SU-DHL-6 (cell line): ENCODE data around the gene NCKAP5.

Experiments
- H2AFZ ChIP-seq: fragments of 200-600 bp; sonication (generic); 2 replicates; pipeline ENCODE4 v1.6.1; 2014; ENCODE audit warnings: low read depth, mild to moderate bottlenecking, moderate library complexity, mixed read lengths, antibody characterized with exemption, low read length; ENCODE audit not compliant: severe bottlenecking
- H3F3A ChIP-seq: fragments of 200-600 bp; shearing (Covaris generic); 2 replicates; pipeline ENCODE4 v1.6.0; 2016; ENCODE audit warnings: antibody characterized with exemption, mild to moderate bottlenecking; ENCODE audit not compliant: insufficient read depth
- H3K27ac ChIP-seq: fragments of 200-600 bp; sonication (generic); 2 replicates; pipeline ENCODE4 v1.5.1; 2016; ENCODE audit warnings: low read depth, mild to moderate bottlenecking, low read length, moderate library complexity, mixed read lengths
- H3K27me3 ChIP-seq: fragments of 200-600 bp; sonication (generic), shearing (Covaris generic); 2 replicates; pipeline ENCODE4 v1.6.0; 2014; ENCODE audit warnings: mild to moderate bottlenecking, low read length
- H3K36me3 ChIP-seq: fragments of 200-600 bp; sonication (generic); 2 replicates; pipeline ENCODE4 v1.6.1; 2014; ENCODE audit warnings: mild to moderate bottlenecking, low read length, mixed read lengths
- H3K4me2 ChIP-seq: fragments of 300-600, 200-600 bp; shearing (Covaris generic), sonication (generic); 2 replicates; pipeline ENCODE4 v1.6.0; 2014; ENCODE audit warnings: low read length, low read depth, mild to moderate bottlenecking; ENCODE audit not compliant: poor library complexity, severe bottlenecking
- H3K4me3 ChIP-seq: fragments of 200-600 bp; sonication (generic); 2 replicates; pipeline ENCODE4 v1.5.1; 2014; ENCODE audit warnings: antibody characterized with exemption, low read length, mild to moderate bottlenecking, mixed read lengths; ENCODE audit not compliant: insufficient read depth, poor library complexity, severe bottlenecking
- H3K79me2 ChIP-seq: fragments of 200-600 bp; sonication (generic); 2 replicates; pipeline ENCODE4 v1.6.1; 2014; ENCODE audit warnings: mild to moderate bottlenecking, low read length, moderate library complexity; ENCODE audit not compliant: insufficient read depth
- H3K9ac ChIP-seq: fragments of 200-600 bp; sonication (generic); 2 replicates; pipeline ENCODE4 v1.7.0; 2014; ENCODE audit warnings: mild to moderate bottlenecking, low read length
- H3K9me2 ChIP-seq: fragments of 200-600 bp; sonication (generic); replicated peaks from 2 replicates; pipeline ENCODE4 v1.6.1; 2014; ENCODE audit warnings: low read length; ENCODE audit not compliant: insufficient read depth
- H3K9me3 ChIP-seq: fragments of 200-600 bp; sonication (generic); 2 replicates; pipeline ENCODE4 v1.6.1; 2014; ENCODE audit warnings: low read length, mixed read lengths; ENCODE audit not compliant: insufficient read depth
- H4K20me1 ChIP-seq: fragments of 200-600 bp; sonication (generic); 2 replicates; pipeline ENCODE4 v1.6.1; 2014; ENCODE audit warnings: low read depth, mild to moderate bottlenecking, antibody characterized with exemption, low read length, moderate library complexity, mixed read lengths
- EZH2phosphoT487 ChIP-seq: fragments of 200-600 bp; sonication (generic), shearing (Covaris generic); conservative IDR thresholded peaks from 2 replicates; pipeline ENCODE4 v1.6.1; 2018; ENCODE audit warnings: mild to moderate bottlenecking, antibody characterized with exemption, low read length, moderate library complexity, mixed read lengths
- TF ChIP-seq, protein P1 (sequence below): fragments of 200-600 bp; sonication (generic); IDR thresholded peaks from one replicate; pipeline ENCODE4 v1.5.1; 2017; ENCODE audit warnings: antibody characterized with exemption, mild to moderate bottlenecking, low read length, moderate library complexity; ENCODE audit not compliant: insufficient read depth, poor library complexity, severe bottlenecking

The NCKAP5 gene

DNA sequence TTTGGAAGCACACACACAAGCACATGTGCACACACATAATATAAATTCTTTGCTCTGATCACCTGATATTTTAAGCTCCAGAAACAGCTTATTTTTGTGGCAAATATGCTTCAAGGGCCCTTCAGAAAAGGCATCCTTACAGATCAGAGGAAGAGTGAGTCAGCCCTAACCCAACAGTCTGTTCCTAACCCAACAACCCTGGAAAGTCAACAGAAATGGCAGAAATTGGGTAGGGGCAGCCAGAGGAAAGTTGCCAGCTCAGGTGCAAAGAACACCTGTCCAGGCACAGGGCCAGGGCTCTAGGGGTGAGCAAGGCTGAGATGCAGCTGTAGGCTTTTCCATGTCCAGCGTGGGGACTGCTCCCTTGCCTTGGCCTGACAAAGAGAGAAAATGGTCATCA is 6.4 kb upstream of the NCKAP5 start:
- H3K9me2 ChIP-seq: no peaks in the 10 kb centered on the region
- no peaks in the 10 kb centered on the region for H3K9me3 ChIP-seq
- no peak overlapping the region for H3K9ac ChIP-seq
- no peaks in the 10 kb centered on the region for H3K79me2 ChIP-seq
- H4K20me1 ChIP-seq: no peaks in the 10 kb centered on the region
- H3F3A ChIP-seq: no peaks in the 10 kb centered on the region
- no peak overlapping the region for H3K4me3 ChIP-seq
- H3K4me2 ChIP-seq: no peak overlapping the region
- H3K27me3 ChIP-seq: no peaks in the 10 kb centered on the region
- TF ChIP-seq, protein P1, sequence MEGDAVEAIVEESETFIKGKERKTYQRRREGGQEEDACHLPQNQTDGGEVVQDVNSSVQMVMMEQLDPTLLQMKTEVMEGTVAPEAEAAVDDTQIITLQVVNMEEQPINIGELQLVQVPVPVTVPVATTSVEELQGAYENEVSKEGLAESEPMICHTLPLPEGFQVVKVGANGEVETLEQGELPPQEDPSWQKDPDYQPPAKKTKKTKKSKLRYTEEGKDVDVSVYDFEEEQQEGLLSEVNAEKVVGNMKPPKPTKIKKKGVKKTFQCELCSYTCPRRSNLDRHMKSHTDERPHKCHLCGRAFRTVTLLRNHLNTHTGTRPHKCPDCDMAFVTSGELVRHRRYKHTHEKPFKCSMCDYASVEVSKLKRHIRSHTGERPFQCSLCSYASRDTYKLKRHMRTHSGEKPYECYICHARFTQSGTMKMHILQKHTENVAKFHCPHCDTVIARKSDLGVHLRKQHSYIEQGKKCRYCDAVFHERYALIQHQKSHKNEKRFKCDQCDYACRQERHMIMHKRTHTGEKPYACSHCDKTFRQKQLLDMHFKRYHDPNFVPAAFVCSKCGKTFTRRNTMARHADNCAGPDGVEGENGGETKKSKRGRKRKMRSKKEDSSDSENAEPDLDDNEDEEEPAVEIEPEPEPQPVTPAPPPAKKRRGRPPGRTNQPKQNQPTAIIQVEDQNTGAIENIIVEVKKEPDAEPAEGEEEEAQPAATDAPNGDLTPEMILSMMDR: no peak
- no peak for TF ChIP-seq EZH2phosphoT487
- H3K36me3 ChIP-seq: no peaks in the 10 kb centered on the region
- H2AFZ ChIP-seq: no peak overlapping the region
- H3K27ac ChIP-seq: no peak overlapping the region

DNA sequence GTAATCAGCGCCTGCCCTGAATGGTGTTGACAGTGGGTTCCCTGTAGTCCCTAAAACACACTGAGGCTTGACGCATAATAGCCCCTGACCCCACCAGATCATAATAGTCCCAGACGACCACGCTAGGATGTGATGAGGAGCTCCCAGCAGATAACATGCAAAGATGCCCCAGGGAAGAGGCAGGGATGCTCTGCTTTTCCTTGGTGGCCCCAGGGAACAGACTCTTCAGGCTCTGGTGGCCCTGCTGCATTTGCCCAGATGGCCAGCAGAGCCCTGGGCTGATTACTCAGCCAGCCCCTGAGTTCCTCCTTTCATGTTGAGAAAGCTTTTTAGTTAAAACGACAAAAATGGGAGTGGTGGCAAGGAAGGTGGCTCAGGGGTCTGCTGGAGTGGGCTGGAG is 5.9 kb upstream of the NCKAP5 start:
- Histone ChIP-seq H3K27me3 (no peaks in the 10 kb centered on the region), H4K20me1 (no peaks in the 10 kb centered on the region), H3K9me2 (no peaks in the 10 kb centered on the region), H3K9ac (no peak overlapping the region), H3K4me2 (no peak overlapping the region), H3K36me3 (no peaks in the 10 kb centered on the region), H3K79me2 (no peaks in the 10 kb centered on the region), H2AFZ (no peak overlapping the region), H3K9me3 (no peaks in the 10 kb centered on the region), H3K27ac (no peak overlapping the region), H3F3A (no peaks in the 10 kb centered on the region), H3K4me3 (no peak overlapping the region)
- TF ChIP-seq, protein P1: no peak
- no peak for TF ChIP-seq EZH2phosphoT487

DNA sequence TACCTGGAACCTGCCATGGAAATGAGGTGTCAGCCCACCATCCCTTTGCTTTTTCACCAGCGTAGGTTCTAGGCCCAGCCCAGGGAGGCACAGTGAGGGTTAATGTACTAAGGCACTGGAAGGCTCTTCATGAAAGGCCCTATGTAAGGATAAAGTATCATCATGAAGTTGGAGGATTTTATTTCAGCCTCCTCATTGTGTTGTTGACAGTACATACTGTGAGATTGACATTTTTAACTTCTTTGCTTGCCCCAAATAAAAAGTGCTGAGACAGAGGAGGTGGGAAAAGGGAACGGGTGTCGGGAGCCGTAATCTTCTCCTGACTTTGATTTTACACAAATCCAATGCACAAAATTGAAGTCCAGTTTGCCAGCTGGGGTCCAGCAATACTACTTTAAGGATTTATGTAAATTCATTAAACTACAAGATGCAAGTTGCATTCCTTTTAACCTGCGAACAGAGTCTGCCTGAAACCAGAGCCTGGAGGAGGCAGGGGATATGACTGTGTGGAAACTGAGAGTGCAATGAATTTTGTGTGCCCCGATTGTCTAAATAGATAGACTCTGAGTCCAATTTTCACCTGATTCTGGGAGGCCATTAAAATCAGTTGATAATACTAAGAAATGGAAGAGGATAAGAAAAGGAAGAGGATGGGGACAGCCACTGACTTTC is 5.4 kb upstream of the NCKAP5 start:
- no peak overlapping the region for H3K27ac ChIP-seq
- H3K9me3 ChIP-seq: no peaks in the 10 kb centered on the region
- H3K9ac ChIP-seq: no peak overlapping the region
- H2AFZ ChIP-seq: no peak overlapping the region
- no peak overlapping the region for H3K4me3 ChIP-seq
- no peaks in the 10 kb centered on the region for H3F3A ChIP-seq
- no peak for TF ChIP-seq EZH2phosphoT487
- TF ChIP-seq, protein P1: no peak
- H3K9me2 ChIP-seq: no peaks in the 10 kb centered on the region
- H3K27me3 ChIP-seq: no peaks in the 10 kb centered on the region
- H4K20me1 ChIP-seq: no peaks in the 10 kb centered on the region
- no peak overlapping the region for H3K4me2 ChIP-seq
- no peaks in the 10 kb centered on the region for H3K36me3 ChIP-seq
- H3K79me2 ChIP-seq: no peaks in the 10 kb centered on the region
